AG09319 (cell line): Measurements from ENCODE around the gene SLC25A51.

Source experiments
- DNase-seq: peaks from one replicate; pipeline ENCODE4 v3.0.0-alpha.2; 2010; ENCODE audit warnings: low read depth; ENCODE audit errors: extremely low read depth
- CTCF ChIP-seq: IDR thresholded peaks from 2 replicates; pipeline ENCODE4 v1.5.1; 2011; ENCODE audit warnings: low read depth, mild to moderate bottlenecking, inconsistent platforms, low read length, moderate library complexity

Gene SLC25A51

GRCh38 chr9:37943345-37944265, 39.7 kb upstream of the SLC25A51 start:
- DNase-seq = peak; percentile 51

GRCh38 chr9:37942621-37943344, 38.9 kb upstream of the SLC25A51 start:
- DNase-seq = no peak
- TF ChIP-seq CTCF = no peak

More at GRCh38 chr9:37943345-37944265, 39.7 kb upstream of the SLC25A51 start:
- no peak for TF ChIP-seq CTCF

- no peak for TF ChIP-seq CTCF
- no peak for DNase-seq
Observed at GRCh38 chr9:37941253-37941652, 37.3 kb upstream of the SLC25A51 start.

GRCh38 chr9:37939575-37940095, 35.7 kb upstream of the SLC25A51 start:
- TF ChIP-seq CTCF = no peak
- DNase-seq = no peak

- TF ChIP-seq CTCF = no peak
- DNase-seq = peak; percentile 18
Observed at GRCh38 chr9:37938121-37938891, 34.4 kb upstream of the SLC25A51 start.

GRCh38 chr9:37937366-37937765, 33.4 kb upstream of the SLC25A51 start:
- no peak for DNase-seq
- TF ChIP-seq CTCF = no peak
